HG03095 (cell line): ENCODE results near the gene KRTAP13-1.

Source experiments
- ATAC-seq: cut with Tn5 transposase; IDR thresholded peaks from one replicate; pipeline ENCODE4 v1.9.1; 2021; ENCODE audit warnings: moderate library complexity; ENCODE audit not compliant: unreplicated experiment

KRTAP13-1 gene, protein sequence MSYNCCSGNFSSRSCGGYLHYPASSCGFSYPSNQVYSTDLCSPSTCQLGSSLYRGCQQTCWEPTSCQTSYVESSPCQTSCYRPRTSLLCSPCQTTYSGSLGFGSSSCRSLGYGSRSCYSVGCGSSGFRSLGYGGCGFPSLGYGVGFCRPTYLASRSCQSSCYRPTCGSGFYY

DNA sequence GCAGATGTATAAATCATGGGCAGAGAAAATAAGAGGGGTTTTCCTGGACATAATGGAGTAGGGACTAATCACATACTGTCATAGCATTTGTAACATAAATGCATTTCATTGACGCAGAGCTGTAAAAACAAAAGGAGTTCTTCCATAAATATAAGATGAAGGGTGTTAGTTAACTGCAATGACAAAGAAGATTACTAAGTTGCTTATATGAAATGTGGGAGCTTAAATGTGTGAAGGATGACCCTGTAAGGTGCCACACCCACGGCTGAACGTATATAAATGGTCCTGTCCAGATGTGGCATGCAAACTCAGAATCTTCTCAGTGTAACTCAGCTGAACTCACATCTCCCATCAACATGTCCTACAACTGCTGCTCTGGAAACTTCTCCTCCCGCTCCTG, at the start of gene KRTAP13-1:
Gene KRTAP13-1 (plus strand): TSS at position 301 of the 400 bp plus-strand sequence. CDS start 56 bp downstream, at position 357.
- ATAC-seq = no peak

DNA sequence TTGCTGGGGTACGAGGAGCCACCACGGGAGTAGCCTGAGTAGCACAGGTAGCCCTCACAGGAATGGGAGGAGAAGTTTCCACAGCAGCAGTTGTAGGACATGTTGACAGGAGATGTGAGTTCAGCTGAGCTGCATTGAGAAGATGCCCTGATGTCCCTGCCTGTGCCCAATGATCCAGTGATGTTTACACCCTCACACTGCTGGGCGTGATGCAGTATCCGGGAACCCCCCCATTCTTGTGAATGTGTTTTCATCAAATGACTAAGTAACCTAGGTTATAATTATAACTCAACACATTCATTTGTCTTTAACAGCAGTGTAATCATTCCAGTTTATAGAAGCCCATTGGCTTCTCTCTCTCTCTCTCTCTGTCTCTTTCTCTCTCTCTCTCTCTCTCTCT, 47.3 kb upstream of the KRTAP13-1 start, which contains the start of gene KRTAP23-1:
Gene KRTAP23-1 (minus strand): TSS at position 101 of the 400 bp plus-strand sequence. CDS start 0 bp downstream, at position 101.
- ATAC-seq = no peak

DNA sequence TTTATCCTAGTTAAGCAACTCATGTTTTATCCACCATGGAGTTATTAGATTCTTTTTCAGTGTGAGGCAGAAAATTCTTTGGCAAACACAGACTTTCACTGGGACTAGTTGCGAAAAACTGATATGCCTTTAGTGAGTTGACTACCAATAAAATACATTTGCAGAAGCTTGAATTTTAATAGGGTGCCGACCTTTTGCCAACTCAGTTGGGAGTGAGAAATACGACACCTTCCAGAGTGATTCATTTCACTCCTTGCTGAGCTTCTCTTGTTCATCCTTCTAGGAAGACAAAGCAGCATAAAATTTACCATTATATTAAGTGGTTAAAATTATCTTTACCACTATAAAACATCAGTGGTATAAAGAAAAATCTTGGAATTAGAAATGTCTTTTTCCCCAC, 46.3 kb upstream of the KRTAP13-1 start:
- ATAC-seq = no peak

DNA sequence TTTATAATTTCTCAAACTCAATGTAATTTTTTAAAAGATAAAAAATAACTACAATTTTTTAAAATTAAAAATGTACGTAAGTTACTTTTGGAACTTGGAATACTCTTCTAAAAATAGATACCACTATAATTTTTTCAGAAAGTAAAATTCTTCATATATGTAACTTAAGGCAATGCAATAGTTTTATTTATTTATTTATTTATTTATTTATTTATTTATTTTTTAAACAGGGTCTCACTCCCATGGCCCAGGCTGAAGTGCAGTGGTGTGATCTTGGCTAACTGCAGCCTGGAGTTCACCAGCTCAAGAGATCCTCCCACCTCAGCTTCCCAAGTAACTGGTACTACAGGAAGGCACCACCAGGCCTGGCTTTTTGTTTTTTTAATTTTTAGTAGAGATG, 44.3 kb upstream of the KRTAP13-1 start:
- ATAC-seq = no peak

DNA sequence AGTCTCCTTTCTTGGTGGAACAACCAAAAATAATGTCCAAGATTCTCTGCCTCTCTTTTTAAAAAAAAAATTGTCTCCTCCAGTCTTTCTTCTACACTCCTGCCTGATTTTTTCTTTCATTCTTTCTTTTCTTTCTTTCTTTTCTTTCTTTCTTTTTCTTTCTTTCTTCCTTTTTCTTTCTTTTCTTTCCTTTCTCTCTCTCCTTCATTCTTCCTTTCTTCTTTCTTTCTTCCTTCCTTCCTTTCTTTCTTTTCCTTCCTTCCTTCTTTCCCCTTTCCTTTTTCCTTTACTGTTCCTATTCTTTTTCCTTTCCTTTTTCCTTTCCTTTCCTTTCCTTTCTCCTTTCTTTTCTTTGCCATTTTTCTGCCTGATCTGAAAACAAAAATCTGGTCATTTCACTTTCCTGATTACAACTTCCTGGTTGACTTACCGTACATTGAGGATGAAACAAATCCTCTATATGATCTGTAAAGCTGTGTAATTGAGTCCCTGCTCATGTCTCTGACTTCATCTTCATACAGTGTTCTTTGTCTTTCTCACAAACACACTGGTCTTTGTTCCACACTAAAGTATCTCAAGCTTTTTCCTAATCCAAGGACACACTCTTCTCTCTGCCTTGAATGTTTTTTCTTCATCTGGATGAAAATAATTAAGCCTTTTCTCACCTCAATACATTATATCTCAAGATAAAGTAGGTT, 41.4 kb upstream of the KRTAP13-1 start:
- ATAC-seq = no peak

DNA sequence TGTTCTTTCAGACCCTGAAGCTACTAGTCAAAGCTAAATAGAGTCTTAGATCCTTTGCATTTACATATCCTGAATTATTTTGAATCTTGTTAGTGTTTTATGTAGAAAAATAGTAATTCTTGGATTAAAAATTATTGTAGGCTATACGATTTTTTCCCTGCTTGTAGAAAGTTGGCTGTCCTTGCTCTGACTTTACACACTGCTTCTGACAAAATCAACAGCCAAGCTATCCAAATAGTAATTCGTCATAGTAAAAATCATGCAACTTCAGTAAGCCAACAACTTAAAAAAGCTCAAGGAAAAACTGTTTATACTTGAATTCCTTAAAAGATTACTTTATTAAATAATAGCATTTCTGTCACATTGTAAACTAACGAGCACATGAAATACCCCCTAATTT, 39.9 kb upstream of the KRTAP13-1 start:
- ATAC-seq = no peak

DNA sequence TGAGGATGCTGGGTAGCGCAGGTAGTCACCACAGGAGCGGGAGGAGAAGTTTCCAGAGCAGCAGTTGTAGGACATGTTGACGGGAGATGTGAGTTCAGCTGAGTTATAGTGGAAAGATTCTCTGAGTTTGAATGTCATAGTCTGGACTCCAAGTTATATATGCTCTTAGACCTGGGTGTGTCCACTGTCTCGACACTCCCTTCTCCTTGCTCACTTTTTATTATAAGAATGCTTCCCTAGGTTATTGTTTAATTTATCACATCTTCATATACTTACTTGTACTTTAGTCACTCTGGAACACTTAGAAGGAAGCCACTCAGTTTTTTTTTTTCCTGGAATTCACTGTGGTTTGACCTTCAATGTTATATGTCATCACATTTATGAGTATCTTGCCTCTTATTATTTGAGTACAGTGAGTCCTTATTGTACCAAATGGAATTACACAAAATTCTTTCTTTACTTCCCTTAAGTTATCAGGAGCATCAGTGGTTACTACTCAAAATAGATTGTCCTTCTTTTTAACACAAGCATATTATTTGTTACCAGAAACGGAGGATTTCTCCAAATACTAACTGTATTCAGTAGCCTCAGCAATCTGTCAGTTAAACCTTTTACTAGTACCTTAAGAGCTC, 23.6 kb upstream of the KRTAP13-1 start, which contains the start of gene KRTAP13-2:
Gene KRTAP13-2 (minus strand): TSS at position 133 of the 632 bp plus-strand sequence. CDS start 58 bp downstream, at position 75.
- ATAC-seq = no peak

DNA sequence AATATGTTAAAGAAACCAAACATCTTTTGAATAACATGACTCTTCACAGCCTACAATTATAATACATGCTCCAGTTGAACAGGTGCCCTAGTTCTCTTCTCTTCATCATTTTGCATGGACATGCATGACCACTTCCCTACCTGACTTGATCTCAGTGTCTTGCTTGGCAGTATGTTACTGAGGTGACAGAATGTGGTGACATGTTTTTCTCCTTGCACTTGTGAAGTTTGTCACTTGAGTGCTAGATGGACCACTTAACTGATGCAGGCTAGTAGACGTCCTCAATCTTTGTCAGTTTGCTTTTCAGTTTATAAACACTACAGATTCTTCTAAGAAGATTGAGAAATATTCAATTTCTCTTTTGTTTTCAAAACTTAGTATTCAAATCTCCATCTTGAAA, 13.6 kb upstream of the KRTAP13-1 start:
- ATAC-seq = no peak

DNA sequence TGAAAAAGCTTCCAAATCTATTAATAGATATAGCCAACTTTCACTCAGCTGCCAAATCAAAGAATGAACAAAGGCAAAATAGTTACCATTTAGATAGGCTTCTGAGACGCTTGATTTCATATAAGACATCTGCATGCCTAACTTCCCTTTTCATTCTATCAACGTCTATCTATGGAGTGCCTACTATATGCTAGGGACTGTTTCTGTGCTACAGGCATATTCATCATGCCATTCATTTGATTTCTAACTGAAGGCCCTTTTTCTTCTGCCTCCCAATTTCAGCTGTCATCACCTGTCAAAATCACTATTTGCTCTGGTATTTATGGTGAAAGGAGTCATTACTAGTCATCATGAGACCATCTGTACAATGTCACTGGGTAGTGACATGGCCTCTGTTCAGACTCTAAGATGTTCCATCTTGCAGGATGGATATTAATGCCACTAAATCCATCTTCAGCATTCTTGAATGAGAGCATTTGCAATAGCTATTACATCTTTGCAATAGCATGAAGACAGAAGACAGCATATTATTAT, 4.3 kb upstream of the KRTAP13-1 start:
- ATAC-seq = no peak

DNA sequence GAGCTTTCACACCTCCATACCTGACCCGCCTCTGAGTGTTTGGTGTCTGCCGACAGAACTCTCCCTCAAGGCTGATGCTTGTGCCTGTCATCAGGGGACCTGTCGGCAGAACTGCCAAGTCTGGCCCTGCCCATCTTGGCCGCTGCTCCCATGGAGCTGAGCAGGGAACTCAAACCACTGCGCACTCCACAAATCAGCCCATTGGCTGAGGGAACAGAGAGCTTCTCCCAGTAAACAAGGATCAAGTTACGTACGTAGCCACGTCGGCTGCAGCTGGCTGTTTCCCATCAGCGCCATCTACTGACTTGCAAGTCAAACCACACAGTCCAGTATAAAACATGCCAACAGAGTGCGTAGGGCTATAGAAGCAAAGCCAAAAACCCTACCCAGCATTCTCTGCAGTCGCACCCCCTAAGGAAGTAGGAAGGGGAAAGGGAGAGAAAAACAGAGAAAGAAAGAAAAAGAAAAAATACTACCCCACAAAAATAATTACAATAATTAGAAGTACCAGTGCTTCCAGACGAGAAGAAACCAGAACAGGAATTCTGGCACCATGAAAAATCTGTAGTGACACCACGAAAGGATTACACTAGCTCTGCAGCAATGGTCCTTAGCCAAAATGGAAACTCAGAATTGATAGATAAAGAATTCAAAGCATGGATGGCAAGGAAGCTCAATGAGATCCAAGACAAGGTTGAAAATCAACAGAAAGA, 13.1 kb downstream of the KRTAP13-1 start:
- ATAC-seq = no peak

DNA sequence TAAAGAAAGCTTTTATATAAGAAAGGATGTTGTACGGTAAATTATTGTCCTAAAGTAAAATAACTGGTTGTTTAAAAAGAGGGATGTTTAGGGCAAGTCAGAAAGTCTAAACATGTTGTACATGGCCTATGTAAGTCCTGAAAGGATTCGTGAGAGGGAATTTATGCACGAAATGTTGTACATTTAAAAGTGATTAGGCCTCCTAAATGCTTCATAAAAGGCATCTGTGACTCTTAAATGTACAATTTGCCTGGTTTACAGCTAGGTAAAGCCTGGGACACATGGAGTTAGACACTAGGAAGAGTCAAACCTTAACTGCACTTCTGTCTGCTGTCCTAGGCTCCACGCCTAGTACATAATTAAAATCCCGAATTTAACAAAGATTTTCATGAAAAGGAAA, 20.2 kb downstream of the KRTAP13-1 start:
- ATAC-seq = no peak

DNA sequence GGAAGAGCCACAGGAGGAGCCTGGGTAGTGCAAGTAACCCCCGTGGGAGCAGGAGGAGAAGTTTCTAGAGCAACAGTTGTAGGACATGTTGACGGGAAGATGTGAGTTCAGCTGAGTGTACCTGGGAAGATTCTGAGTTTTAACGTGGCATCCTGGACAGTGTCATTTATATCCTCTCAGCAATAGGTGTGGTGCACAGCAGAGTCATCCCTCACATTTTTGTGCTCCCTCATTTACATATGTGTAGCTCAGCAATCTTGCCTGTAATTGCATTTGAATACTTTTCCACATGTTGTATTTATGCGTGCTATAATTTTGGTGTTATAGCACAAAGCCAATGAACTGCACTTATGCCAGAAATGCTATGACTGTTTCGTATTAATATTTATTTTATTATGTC, 30.0 kb downstream of the KRTAP13-1 start, which contains the start of gene KRTAP13-3:
Gene KRTAP13-3 (minus strand): TSS at position 101 of the 400 bp plus-strand sequence. CDS start 14 bp downstream, at position 87.
- ATAC-seq = no peak

DNA sequence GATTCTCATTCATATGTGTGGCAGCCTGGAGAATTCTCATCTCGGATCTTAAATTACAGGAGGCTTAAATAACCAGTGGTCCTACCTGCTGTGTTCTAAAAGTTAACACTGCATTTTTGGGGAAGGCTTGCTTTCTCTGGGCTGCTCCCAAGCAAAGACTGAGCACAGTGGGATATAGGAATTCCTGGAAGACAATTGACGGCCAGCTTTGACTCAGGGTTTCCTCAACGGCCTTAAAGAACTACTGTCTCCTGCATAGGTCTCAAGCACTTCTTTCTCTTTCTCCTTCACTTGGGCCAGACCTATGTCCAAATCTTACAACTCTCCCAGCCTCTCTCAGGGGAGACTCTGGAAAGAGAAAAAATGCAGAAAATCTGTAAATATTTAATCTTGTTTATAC, 30.9 kb downstream of the KRTAP13-1 start:
- ATAC-seq = no peak

DNA sequence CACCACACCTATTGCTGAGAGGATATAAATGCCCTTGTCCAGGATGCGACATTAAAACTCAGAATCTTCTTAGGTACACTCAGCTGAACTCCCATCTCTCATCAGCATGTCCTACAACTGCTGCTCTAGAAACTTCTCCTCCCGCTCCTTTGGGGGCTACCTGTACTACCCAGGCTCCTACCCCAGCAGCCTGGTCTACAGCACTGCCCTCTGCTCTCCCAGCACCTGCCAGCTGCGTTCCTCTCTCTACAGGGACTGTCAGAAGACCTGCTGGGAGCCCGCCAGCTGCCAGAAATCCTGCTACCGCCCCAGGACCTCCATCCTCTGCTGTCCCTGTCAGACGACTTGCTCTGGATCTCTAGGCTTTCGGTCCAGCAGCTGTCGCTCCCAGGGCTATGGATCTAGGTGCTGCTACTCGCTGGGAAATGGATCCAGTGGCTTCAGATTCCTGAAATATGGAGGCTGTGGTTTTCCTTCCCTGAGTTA, 34.4 kb downstream of the KRTAP13-1 start, which contains the start of gene KRTAP13-4:
Gene KRTAP13-4 (plus strand): TSS at position 51 of the 486 bp plus-strand sequence. CDS start 56 bp downstream, at position 107.
- no peak for ATAC-seq

DNA sequence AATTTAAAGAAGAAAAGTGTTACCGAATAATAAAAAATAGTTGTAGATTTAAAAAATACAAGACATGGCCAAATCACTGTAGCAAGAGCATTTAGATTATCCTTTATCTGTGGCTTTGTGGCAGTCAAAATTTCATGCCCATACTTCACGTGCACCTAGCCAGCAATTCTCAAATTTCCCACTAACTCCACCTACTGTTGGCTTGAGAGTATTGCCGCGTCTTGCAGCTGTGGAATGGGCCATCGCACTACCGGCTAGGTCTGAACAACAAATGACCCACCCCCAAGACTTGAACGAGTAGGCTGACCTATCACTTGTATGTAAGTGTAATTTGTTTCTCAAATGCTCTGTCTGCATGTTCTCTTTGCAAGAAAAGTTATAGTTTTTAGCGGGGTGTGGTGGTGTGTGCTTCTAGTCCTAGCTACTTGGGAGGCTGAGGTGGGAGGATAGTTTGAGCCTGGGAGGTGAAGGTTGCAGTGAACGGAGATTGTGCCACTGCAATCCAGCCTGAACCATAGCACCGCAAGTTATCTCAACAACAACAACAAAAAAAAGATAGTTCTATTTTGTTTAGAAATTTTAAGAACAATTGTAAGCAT, 38.3 kb downstream of the KRTAP13-1 start:
- ATAC-seq = peak; percentile 50

DNA sequence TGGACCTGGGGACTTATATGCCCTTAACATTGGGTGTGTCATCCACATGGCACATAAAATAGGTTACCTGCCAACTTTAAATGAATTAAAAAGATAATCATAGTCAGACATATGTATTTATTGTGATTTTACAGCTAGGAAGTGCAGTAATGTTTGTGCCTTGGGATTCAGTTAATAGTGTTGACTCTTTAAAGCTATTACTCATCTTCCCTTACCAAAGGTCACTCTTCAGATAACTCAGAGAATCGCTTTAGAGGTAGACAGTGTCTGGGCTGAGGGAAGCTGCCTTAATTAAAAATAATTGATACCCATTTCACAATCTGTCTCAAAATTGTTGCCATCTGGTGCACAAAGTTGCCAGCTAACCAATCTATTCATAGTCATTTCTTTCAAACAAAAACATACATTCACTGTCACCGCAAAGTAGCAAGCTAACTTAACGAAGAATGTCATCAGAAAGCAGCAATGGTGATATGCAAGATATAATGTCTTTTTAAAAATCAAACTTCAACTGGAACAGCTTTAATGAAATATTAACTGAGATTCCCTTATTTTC, 41.3 kb downstream of the KRTAP13-1 start:
- ATAC-seq = no peak

DNA sequence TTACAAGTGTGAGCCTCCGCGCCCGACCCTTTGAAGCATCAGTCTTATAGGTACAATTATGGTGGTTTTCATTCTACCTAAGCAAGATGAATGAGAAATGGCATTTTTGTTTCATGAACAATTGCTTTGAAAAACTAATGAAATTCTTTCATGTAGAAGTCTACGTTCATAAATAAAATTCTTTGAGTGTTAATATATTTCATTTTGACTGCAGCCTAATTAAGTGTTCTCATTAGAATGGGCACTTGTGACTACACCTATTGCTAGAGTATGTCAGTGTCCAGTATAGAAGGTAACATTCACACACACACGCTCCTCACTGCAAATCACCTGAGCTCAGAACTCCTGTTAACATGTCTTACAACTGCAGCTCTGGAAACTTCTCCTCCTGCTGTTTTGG, 44.1 kb downstream of the KRTAP13-1 start, which contains the start of gene KRTAP15-1:
Gene KRTAP15-1 (plus strand): TSS at position 301 of the 400 bp plus-strand sequence. CDS start 53 bp downstream, at position 354.
- no peak for ATAC-seq

DNA sequence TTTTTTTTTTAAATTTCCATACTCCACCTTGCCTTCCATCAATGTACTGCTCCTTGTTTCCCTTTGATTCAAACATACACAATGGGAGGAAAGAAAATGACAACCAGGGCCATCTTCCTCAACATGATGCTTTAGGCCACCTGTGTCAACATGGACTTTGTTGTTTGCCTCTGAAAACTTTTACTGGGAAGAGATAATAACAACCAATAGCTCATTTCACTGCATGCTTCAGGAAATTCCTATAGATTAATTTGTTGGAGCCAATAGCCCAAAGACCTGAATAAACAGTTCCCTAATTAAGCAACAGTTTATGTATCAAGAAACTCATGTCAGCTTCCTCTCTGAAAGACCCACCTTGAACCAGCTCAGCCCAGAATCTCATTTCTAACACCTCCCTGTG, 47.4 kb downstream of the KRTAP13-1 start:
- no peak for ATAC-seq

DNA sequence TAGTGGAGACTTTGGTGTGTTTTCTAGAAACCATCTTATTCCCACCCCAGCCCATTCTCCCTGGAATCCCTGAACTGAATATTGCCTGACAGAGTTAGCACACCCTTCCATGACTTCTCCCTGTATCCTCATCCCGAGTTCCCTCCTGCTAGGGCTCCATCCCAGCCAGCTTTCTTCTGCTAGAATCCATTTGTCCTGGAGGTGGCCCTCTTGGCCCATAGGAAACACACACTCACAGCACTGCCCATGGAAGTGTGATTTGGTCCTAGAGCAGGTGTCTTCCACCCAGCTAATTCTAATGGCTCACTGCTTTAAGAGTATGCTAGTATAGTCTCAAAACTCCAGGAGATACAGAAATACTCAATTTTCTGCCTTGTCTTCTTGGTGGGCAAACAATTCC, 48.4 kb downstream of the KRTAP13-1 start:
- no peak for ATAC-seq
